ENCODE measurements around the gene CFAP53.

Gene CFAP53

DNA sequence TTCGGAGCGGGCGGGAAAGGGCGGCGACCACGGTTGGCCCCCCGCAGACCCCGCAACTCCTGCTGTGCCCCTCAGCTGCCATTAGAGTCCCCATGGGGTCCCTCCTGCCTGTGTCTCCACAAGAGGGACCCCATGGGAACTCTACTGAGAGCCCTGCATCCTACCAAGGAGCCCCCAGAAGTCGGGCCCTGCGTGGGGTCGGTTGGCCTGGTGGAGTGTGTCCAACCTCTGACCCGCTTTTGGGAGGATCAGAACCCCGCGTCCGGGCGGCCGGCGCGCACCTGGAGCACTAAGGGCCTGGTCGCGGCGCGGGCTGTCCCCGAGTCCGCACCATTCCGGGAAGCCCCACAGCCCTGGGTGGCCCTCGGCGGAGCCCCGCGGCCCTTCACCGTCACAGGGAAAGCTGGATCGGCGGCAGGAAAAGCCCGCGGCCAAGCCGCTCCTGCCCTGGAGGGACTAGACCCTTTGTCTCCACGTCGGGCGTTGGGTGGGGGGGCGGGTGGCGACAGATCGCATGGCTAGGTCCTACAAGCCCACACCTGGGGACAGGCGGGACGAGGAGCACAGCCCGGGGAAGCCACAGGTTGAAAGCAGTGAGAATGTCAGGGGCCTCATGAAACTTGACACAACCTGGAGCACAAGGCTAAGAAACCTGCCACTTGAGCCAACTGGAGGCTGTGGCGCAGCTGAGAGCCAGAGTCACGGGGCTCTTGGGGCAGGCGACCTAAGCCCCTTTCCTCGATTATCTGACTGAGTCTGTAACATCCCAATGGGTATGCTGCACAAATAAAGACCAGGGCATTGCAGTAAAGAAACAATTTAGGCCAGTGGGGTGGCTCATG is 32.4 kb upstream of the CFAP53 start:
- H3K4me3 ChIP-seq (ENCODE audit: low read depth, low read length) = no peak overlapping the region
- TF ChIP-seq, protein P1, sequence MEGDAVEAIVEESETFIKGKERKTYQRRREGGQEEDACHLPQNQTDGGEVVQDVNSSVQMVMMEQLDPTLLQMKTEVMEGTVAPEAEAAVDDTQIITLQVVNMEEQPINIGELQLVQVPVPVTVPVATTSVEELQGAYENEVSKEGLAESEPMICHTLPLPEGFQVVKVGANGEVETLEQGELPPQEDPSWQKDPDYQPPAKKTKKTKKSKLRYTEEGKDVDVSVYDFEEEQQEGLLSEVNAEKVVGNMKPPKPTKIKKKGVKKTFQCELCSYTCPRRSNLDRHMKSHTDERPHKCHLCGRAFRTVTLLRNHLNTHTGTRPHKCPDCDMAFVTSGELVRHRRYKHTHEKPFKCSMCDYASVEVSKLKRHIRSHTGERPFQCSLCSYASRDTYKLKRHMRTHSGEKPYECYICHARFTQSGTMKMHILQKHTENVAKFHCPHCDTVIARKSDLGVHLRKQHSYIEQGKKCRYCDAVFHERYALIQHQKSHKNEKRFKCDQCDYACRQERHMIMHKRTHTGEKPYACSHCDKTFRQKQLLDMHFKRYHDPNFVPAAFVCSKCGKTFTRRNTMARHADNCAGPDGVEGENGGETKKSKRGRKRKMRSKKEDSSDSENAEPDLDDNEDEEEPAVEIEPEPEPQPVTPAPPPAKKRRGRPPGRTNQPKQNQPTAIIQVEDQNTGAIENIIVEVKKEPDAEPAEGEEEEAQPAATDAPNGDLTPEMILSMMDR (IDR thresholded peaks at IDR 0.05; ENCODE audit: borderline replicate concordance, insufficient read depth, low read depth, low read length) = no peak

DNA sequence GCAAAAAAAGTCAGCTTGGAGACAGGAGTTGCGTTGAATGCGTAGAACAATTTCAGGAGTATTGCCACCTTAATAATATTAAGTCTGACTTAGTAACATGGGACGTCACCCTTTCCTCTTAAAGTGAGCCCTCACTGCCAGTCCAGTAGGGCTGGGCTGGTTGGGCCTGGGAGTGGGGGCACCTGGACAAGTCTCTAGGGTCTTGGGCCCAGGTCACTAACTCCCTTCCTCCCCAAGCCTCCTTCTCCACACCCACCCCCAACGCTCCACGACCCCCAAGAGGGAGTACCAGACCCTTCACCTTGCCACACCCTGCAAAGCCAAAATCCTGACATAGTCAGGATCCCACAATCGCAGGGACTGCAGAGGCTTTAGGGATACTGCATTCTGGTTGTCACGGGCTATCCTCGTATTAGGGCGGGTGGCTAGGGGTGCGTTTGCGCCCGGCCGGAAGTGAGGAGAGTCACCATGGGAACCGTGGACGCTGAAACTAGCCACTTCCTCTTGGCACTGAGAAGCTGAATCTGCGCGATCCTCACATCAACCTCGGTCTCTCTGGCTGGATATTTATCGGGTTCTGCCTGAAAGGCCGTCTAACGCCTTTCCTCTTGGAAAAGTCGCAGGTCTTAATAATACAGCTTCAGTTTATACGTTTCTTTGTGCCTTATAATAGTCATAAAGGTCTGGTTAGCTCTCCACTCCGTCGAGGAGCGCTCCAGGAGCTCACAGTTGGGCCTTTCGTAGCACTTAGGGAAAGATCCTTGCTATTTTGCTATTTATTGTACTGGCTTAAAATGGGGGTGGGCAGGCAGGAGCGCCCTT is 31.5 kb upstream of the CFAP53 start:
- TF ChIP-seq, protein P1 (IDR thresholded peaks at IDR 0.05; ENCODE audit: borderline replicate concordance, insufficient read depth, low read depth, low read length) = no peak
- peak overlapping the region; percentile 15 for H3K4me3 ChIP-seq (ENCODE audit: low read depth, low read length)

DNA sequence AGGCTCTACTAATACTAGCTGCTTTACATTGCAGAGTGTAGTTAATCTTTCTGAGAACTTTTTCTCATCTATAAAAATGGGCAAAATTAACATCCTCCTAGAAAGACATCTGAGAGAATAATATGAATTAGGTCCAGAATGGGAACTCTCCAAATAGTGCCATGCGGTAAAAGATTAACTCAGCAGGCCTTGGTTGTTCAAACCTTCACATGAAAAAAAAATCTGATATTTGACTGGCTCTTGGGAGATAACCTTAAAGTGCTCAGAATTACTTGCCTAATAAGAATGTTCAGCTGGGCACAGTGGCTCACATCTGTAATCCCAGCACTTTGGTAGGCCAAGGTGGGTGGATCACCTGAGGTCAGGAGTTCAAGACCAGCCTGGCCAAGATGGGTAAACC is 26.7 kb upstream of the CFAP53 start:
- TF ChIP-seq, protein P1 (IDR thresholded peaks at IDR 0.05; ENCODE audit: borderline replicate concordance, insufficient read depth, low read depth, low read length) = no peak
- no peak overlapping the region for H3K4me3 ChIP-seq (ENCODE audit: low read depth, low read length)

DNA sequence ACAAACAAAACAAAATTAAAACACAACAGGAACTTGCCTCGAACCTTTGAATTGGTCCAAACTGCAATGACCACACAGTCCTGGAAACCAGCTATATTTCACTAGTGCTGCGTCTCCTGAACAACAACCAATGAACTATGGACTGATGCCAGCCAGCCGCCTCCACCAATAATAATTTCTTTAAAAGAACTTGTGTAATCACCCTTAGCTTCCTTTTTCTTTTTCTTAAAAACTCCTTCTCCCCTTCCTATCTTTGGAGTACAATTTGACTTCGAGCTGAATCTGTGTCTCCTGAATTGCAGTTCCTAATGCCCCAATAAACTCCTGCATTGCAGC is 22.8 kb upstream of the CFAP53 start:
- no peak overlapping the region for H3K4me3 ChIP-seq (ENCODE audit: low read depth, low read length)
- TF ChIP-seq, protein P1 (IDR thresholded peaks at IDR 0.05; ENCODE audit: borderline replicate concordance, insufficient read depth, low read depth, low read length) = no peak

DNA sequence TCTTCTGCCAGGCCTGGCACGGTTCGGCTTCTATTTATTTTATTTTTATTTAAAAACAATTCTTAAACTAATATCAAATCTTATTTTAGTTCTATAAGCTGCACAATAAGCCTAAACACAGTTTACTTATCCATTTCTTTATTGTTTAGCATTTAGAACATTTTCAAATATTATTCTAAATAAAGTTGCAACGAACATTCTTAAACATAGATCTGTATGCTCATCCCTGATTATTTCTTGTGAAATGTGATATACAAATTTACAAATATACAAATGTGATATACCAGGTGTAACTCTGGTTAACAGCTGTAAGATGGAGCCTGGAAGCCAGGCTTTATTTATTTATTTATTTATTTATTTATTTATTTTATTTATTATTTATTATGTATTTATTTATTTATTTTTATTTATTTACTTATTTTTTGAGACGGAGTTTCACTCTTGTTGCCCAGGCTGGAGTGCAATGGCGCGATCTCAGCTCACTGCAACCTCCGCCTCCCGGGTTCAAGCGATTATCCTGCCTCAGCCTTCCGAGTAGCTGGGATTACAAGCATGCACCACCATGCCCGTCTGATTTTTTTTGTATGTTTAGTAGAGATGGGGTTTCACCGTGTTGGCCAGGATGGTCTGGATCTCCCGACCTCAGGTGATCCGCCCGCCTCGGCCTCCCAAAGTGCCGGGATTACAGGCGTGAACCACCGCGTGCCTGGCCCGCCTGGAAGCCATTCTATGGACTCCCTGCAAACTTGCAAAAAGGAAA is 22.2 kb upstream of the CFAP53 start:
- peak overlapping the region; percentile 57 for H3K4me3 ChIP-seq (ENCODE audit: low read depth, low read length)

DNA sequence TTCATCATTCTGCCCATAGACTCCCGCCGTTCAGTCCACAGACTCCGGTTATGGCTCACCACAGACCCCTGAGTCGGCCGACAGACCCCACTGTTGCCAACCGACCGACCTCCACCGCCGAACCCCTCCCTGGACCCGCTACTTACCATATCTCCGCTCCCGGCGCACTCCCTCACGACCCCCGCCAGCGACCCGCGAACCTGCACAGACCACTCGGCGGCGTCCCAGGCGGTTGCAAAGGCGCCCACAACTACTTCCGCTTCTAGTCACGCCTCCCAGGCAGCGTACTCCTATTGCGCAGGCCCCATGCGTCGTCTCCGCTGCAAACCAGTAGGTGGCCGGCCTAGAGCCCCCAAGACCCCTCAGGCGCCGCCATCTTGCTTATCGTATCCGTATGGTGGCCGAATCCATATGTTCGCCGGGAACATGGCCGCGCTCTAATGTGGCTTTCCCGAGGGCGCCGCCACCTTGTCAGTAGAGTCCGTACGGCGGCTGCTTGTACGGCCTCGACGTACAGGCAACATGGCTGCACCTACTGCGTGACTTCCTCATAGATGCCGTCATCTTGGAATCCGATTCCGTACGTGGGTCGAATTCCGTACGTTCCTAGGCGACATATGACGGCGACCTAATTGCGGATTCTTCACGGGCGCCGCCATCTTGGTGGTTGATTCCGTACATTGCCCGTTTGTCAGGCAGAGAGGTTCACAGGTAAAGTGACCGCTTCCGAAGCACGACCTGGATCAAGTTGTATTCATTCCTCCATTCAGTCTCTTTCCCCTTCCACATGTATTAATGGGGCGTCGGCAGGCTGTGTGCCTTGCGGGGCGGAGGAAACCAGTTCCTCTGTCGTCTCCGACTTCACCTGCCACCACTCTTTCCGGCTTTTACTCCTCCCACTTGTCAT is 21.4 kb upstream of the CFAP53 start, which contains the start of gene CXXC1:
CXXC1 (minus strand) TSS at position 252 of the 907 bp plus-strand sequence; CDS start at position 149, 103 bp downstream.
- TF ChIP-seq, protein P1 (IDR thresholded peaks at IDR 0.05; ENCODE audit: borderline replicate concordance, insufficient read depth, low read depth, low read length) = peak; percentile 64
- peak within 1 kb of the TSS; percentile 67 for H3K4me3 ChIP-seq (ENCODE audit: low read depth, low read length)
